D721Med (cell line): ENCODE results near the gene CXADR.

Experiments used
- DNase-seq: peaks from one replicate; pipeline ENCODE4 v3.0.0; 2011; ENCODE audit warnings: low spot score; ENCODE audit not compliant: insufficient read length
- FAIRE-seq: peaks from 2 replicates; lab custom pipeline; 2011; peaks lifted over from hg19 to GRCh38; lab: Jason Lieb, UNC
- TF ChIP-seq, protein P1 (sequence below): IDR thresholded peaks from 2 replicates; pipeline ENCODE4 v1.5.1; 2012; ENCODE audit warnings: mild to moderate bottlenecking, control low read depth; ENCODE audit not compliant: insufficient read depth; ENCODE audit errors: missing control alignments

The CXADR gene

DNA sequence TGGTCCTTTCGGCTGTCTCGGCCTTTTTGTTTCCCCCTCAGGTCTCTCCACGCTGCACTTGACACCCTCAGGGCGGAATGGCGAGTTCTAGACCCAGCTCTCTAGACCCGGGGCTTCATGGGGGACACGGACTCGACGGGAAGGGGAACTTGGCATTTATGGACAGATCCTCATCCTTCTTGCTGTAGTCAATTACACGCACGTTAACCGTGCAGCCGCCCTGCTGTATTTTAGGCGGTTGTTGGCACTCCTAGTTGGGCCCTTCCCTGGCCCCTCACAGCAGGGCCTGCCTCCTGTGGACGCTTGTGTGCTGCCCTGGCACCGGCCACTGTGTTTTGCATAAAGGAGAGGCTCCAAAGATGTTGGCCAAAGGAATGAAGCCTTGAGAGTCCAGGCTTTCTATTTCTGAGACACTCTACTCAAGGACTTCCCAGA, 100.4 kb downstream of the CXADR start:
- TF ChIP-seq, protein P1, sequence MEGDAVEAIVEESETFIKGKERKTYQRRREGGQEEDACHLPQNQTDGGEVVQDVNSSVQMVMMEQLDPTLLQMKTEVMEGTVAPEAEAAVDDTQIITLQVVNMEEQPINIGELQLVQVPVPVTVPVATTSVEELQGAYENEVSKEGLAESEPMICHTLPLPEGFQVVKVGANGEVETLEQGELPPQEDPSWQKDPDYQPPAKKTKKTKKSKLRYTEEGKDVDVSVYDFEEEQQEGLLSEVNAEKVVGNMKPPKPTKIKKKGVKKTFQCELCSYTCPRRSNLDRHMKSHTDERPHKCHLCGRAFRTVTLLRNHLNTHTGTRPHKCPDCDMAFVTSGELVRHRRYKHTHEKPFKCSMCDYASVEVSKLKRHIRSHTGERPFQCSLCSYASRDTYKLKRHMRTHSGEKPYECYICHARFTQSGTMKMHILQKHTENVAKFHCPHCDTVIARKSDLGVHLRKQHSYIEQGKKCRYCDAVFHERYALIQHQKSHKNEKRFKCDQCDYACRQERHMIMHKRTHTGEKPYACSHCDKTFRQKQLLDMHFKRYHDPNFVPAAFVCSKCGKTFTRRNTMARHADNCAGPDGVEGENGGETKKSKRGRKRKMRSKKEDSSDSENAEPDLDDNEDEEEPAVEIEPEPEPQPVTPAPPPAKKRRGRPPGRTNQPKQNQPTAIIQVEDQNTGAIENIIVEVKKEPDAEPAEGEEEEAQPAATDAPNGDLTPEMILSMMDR, result no peak
- DNase-seq, result no peak
- FAIRE-seq, result no peak

DNA sequence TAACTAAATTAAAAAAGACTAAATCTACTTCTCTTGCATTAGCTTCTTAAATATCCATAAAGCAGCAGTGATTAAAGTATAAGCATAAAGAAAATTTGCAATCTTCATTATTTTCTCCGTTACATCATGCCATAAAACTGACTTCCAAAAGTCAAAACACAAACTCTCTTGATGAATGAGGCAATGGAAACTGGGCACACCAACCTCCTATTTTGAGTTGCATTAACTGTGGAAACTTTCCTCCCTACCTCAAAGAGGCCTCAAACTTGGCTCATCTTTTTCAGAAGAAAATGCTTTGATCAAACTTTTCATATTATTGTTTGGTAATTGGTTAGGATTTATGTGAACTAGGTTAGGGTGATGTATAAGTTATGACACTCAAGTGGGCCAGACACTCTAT, 104.0 kb downstream of the CXADR start:
- DNase-seq (no peak), FAIRE-seq (no peak)
- TF ChIP-seq, protein P1, result no peak

DNA sequence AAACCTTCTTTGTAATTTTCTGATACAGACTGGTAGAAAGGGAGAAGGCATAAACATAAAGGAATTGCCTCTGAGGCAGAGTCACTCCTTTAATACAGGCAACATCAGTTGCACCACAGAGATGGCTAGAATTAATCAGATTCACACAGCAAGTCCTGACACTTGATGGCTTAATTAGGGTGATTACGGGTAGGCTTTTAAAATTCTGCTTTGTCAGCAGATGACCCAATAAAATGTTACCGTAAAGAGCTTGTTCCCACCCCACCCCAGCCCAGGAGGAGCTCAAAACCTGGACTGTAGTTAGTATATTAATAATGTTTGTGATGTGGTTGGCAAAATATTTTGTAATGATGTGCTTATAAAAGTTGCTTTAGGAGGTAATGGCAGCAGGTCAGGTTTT, 109.2 kb downstream of the CXADR start:
- FAIRE-seq (no peak), DNase-seq (no peak)
- TF ChIP-seq, protein P1, result no peak

DNA sequence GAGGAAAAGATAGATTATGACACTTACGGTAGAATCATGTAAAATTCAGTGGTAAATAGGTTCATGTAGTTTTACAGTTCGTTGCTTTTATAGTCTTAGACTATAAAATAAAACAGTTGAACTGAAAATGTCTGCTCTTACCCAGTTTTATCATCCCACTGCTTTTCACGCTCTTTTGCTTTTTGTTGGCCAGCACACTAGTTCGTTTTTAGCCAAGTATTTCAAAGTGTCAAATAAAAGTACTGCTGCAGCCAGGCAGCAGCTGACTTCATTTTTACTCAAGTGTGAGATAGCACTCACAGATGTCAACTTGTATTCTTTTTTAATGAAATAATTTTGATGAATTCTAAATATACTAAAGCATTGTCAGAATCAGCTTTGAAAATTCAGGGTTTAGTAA, 118.4 kb downstream of the CXADR start:
- no peak for FAIRE-seq
- TF ChIP-seq, protein P1, result no peak
- DNase-seq, result no peak

DNA sequence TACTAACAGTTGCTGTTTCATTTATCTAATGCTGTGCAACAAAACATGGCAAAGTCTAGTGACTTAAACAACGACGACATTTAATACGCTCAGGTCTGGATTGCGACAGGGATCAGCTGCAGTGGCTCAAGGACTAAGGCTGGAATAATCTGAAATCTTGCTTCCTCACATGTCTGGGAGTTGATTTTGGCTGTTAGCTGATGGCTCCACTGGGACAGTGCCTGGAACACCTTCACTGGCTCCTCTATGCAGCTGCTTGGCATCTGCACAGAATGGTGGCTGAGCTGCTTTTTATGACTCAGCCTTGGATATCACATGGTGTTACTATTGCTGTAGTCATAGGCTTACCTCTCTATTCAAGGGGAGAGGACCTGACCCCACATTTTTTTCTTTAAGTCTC, 123.9 kb downstream of the CXADR start:
- no peak for FAIRE-seq
- TF ChIP-seq, protein P1, result no peak
- DNase-seq, result no peak

DNA sequence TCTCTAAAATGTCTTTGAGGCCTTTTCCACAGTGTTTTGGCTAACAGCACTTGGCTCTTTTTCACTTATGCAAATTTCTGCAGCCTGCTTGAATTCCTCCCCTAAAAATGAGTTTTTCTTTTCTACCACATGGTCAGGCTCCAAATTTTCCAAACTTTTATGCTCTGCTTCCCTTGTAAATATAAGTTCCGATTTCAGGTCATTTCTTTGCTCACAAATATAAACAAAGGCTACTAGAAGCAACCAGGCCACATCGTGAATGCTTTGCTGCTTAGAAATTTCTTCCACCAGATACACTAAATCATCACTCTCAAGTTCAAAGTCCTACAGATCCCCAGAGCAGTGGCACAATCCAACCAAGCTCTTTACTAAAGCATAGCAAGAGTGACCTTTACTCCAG, 128.0 kb downstream of the CXADR start:
- TF ChIP-seq, protein P1, result no peak
- DNase-seq (no peak), FAIRE-seq (no peak)
